ENCODE data around the gene LAMA3.
A peak's percentile ranks its signal among the peaks of the same experiment; 100 is the strongest.

Gene LAMA3

DNA sequence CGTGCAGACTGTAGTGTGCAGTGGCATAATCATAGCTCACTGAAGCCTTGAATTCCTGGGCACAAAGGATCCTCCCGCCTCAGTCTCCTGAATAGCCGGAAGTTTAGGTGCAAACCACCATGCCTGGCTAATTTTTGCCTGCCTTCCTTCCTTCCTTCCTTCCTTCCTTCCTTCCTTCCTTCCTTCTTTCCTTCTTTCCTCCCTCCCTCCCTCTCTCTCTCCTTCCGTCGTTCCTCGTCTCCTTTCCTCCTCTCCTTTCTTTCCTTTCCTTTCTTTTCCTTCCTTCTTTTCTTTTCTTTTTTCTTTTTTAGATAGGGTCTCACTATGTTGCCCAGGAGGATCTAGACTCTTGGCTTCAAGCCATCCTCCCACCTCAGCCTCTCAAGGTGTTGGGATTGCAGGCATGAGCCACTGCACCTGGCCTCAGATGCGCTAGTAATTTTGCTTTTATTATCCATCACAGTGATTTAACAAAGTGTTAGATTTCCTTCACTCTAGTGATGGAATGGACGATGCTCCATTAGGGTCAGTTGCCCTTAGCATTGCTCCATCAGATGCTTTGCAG, 20.0 kb upstream of the LAMA3 start:
- no peak for DNase-seq

DNA sequence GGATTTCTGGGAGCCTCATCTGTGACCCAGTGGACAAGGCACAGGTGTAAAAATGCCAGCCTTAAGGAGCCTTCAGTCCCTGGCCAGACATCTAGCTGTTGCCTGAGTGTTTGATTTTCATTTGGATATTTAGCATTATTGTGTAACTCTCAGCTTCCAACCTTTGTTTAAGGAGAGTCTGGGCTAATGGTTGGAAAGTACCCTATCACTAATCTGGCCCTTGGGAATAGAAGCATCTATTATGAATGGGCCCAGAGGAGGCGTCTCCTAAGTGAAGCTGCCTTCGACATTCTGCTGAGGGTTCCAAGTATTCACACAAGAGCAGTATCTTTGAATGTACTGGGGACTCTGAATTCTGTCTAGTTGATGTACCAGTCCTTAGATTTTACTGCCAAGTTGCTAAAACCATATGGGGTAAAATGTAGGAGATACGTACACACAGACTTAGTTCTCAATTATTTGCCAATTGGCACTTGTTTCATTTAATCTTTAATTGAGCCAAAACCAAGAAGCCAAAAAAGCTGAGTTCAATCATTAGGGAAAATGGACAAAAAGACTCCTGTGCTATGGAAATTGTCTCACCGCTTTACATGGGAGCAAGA, 19.3 kb upstream of the LAMA3 start:
- DNase-seq: no peak

DNA sequence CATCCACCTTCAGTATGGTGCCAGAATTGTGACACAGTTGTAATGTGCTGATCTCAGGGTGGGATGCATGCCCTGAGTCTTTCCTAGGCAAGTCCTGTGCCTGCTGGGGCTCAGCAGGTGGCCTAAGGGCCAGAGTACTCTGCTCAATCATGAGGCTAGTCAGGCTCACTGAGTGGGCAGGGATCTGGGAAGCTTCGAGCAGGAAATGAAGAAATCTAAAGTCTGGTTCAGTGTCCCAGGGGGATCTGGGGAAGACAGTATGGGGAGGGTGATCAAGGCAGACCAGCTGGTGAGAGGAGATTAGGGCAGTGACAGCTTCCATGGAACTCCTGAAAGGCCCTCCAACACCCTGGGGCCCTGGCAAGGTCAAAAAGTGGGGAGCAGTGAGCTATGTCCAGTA, 17.7 kb upstream of the LAMA3 start:
- no peak for DNase-seq

DNA sequence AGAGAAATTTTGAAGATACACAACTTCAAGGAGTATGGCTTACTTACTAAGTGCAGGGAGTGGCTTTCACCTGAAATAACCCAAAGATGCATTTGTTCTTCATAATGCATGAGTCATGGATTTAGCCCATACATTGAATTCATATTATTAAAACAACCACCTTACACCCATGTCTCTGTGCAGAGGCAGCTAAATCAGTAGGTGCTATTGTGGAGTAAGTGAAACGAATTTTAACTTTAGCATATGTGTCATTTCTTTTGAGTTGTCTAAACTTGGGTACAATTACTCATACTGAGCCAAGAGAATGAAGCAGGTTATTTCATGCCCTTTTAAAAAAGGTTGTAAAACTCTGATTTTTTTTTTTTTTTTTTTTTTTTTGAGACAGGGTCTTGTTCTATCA, 15.5 kb upstream of the LAMA3 start:
- DNase-seq: no peak

DNA sequence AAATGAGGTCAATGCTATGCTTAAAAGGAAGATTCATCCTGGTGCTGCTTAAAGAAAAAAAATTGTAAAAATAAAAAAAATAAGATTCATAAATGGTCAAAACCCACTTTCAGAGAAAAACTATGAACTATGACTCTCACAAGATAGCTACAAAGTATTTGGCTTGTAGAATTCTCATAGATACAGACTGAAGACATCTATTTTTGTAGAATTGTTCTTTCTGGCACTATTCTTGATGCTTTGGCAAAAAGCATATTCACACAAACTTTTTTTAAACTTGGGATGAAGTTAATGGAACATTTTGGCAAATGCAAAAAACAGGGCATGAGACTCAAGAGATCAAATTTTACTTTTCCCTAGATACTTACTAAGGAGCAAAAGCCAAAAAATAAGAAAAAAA, 14.0 kb upstream of the LAMA3 start:
- DNase-seq: no peak

DNA sequence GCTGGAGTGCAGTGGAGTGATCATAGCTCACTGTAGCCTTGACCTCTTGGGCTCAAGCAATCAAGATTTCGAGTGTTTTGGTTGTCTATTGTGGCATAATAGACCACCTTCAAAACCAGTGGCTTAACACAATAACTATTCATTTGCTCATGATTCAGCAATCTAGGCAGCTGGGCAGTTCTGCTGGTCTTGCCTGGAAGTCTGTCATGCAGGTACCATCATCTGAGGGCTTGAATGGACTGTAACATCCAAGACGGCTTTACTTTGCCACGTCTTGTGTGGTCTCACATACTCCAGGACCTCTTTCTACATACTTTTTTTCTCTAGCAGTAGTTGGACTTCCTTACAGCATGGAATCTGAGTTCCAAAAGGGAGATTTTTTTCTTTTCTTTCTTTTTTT, 13.4 kb upstream of the LAMA3 start:
- no peak for DNase-seq

DNA sequence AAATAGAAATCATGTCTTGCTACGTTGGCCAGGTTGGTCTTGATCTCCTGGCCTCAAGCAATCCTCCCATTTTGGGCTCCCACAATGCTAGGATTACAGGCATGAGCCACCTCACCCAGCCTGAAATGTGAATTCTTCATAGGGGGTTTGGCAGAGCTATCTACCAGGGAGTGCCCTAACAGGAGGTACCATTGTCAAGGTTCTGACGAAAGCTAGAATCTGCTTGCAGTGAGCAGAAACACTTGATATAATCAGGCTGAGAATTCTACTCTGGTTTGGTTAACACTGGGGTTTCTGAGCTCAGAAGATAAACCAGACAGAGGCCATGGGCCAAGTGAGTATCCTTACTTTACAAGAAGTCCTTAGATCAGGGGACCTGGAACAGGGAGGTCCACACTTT, 7.2 kb upstream of the LAMA3 start:
- no peak for DNase-seq

DNA sequence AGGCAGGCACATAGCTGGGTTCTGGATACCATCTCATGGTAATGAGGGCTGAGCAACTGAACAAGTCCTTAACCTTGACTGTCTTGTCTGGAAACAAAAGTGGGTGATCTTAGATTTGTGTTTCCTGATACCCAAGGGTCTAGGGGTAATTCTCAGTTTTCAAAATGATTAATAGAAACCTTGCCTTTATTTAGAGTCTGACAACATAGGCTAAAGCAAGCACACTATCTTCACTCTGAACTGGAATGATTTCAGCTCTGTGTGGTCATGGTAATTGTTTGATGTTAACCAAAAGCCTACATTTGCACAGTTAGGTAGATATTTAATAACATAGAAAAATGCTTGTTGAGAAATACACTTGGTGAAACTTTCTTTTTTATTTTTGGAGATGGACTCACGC, 6.8 kb upstream of the LAMA3 start:
- no peak for DNase-seq

DNA sequence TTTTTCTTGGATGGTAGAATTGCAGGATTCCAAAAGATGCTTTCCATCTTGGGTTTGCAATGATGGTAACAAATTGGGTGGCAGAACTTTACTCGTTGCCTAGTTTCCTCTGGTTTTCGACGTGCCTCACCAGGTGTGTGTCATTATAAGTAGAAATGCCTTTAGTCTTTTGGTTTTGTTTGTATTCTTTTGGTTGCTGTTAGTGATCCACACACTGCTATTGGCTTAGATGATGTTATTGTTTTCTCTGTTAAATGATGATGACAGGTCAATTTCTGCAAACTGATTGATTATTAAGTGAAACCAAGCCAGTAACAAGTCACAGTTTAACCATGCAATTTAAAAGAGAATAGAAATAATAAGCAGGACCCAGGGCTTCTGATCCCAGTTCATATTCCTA, 6.1 kb upstream of the LAMA3 start:
- DNase-seq: no peak

DNA sequence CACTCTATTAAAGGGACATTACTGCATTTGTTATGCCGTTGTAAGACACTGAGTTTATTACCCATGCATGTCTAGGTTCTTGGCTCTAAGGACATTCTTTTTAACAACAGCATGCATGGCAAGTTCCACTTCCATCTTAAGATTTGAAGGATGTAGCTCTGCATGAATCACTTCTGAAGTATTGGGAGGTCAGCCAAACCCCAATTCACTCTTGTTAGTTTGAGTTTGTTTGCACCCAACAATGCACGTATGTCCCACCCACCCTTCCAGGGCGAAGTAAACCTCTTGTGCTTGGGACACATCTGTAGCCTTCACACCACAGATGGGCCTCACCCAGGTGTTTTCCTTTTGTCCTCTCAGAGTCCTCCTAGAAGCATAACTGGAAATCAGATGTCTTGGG, 5.6 kb upstream of the LAMA3 start:
- no peak for DNase-seq

DNA sequence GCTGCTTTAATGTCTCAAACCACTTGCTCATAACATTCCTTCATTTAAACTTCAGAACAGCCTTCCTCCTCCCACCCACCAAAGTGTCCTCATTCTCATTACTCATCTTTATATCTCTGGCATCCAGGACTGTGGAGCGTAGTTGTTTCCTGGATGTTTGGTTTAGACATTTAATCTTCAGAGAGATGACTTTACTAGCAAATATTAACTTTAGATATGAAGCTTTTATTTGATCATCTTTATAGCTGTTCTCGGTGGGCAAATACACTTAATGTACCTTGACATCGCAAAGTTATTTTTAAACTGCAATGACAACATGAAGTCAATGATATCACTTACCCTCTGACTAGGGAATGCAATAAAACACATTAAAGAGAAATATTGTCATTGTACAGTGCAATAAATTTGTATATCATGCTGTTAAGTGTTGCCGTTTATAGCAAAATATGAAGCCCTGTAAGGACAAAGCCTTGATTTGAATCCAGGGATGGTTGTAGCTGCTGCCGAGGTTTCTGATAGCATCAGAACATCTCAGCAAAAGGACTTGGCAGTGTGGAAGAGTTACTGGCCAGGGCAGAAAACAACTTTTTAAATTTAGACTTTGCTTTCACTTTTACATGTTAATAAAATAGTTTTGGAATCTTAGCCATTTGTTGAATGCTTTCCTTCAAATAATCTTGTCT, 4.6 kb upstream of the LAMA3 start:
- DNase-seq: peak; percentile 12

DNA sequence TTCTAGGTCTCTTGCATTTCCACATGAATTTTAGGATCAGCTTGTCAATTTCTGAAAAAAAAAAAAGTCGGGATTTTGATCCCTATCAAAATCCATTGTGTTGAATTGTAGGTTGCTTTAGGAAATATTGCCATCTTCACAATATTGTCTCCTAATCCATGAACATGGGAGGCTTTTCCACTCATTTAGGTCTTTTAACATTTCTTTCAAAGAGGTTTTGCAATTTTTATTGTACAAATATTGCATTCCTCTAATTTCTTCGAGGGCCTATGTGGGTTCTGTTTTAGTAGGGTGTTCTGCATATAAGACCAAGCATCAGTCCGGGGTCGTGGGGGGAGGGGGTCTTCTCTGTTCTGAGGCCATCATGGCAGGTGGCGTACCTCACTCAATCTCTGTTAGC, 725 bp upstream of the LAMA3 start:
- DNase-seq: no peak

DNA sequence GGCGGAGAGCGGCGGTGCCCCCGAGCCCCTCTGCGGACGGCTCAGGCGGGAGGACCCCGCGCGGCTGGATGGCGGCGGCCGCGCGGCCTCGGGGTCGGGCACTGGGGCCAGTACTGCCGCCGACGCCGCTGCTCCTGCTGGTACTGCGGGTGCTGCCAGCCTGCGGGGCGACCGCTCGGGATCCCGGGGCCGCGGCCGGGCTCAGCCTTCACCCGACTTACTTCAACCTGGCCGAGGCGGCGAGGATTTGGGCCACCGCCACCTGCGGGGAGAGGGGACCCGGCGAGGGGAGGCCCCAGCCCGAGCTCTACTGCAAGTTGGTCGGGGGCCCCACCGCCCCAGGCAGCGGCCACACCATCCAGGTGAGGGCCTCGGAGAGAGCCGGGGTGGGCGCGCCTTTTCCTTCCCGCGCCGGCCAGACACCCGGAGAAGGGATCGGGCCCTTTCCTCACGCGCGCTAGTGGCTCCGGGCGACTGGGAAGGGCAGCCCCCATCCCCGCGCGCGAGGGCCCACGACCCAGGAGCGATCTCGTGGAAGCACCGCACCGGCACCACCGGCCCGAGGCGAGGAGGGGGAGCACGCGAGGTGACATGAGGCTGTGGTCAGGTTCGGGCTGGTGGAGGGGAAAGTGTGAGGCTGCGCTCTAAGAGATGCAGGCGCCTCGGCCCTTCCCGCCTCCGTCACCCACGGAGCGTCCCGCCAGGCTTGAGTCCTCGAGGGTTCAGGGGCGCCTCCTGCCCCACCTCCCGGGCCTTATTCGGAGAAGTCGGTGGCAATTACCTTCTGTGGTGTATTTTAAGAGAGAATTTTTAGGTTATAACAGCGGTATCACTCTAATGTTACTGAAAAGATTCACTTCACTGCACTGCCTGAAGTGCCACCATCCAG, 607 bp downstream of the LAMA3 start:
- DNase-seq: no peak

DNA sequence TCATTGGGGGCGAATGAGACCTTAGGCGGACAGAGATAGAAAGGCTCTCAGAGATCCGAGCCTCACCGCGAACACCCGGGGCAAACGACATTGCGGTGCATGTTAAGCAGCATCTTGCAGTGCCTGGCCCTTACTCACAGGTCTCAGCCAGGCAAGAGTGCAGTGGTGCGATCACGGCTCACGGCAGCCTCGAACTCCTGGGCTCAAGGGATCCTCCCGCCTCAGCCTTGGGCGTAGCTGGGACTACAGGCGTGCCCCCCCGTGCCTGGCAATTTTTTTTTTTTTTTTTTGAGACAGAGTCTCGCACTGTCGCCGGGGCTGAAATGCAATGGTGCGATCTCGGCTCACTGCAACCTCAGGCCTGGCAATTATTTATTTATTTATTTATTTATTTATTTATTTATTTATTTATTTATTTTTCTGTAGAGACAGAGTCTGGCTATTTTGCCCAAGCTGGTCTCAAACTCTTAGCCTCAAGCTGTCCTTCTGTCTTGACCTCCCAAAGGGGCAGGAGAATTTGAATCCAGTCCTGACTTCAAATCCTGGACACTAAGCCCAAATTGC, 1.3 kb downstream of the LAMA3 start:
- no peak for DNase-seq

DNA sequence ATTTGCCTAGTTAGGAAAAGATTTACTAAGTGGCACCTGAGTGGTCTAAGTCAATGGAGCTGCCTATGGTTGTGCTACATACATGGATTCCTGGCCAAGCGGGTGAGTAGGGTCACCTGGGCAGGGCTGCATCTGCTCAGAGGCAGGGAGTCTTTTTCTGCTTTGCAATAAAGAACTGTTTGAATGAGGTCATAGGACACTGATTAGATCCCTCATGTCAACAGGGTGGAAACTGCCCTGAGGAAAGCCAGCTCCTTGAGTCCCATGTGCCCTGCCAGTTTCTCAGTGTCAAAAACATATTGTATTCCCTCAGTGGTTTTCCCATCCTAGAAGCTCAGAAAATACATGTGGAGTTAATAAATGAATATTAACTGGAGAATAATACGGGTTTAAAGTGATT, 4.6 kb downstream of the LAMA3 start:
- no peak for DNase-seq

DNA sequence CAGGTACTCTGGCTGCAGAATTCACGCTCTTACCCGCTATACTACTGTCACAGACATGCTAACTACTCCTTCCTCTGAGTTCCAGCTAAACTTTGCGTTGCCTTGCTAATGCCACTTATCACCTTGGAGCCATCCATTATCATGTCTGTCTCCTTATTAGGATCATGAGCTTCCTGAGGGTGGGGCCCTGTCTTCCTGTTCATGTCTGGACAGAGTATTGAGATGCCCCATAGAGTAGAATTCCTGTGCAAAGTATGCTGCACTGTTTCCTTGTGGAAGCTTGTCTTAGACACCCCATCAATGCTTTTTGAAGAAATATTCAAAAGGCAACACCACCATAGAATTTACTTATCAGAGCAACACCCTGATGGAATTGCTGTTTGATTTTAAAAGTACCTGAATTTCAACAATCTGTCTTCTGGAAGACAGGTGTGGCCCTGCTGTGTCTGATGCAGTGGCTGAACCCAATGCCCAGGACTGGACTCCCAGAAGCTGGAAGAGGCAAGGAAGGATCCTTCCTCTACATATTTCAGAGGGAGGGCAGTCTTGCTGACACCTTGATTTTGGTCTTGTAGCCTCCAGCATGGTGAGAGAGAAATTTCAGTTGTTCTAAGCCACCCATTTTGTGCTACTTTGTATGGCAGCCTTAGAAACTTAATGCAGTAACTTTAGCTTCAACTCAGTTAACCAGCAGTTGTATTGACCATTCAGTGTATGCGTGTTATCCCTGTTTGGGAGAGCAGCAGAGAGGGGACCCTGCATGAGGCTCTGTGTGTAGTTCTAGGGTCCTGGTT, 5.6 kb downstream of the LAMA3 start:
- DNase-seq: no peak

DNA sequence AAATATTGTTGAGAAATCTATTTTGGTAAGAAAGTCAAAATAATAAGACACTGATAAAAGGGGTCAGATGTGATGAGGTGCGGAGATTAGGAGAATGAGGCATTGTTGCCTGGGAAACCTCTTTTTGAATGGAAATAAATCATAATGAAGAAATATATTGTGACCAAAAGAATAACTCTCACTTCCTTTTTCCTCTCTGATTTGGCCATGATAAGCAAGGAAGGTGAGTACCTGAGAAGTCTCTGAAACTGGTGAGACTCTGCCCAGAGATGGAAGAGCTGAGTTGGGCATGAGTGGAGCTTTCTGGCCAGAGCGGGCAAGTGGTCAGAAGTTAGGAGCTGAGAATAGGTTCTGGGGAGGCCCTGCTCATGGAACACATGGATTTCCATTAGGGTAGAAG, 11.8 kb downstream of the LAMA3 start:
- no peak for DNase-seq

DNA sequence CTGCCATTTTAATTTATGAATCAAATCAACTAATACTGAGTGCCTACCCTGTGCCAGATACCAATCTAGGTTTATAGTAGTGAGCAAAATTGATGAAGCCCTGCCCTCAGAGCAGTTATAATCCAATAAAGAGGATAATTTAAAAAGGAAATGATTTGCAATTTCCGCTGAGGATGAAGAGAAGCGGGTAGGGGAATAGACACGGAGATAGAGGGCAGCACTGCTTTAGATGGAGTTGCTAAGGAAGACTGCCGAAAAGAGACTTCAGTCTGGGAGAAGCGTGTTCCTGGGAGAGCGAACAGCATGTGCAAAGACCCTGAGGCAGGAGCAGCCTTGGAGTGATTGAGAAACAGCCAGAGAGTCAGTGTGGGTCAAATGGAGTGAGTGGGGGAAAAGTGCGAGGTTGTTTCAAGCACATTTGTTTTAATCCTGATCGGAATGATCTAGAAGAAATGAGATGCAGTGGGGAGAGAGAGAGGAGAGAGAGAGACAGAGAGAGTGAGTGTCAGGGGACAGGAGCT, 12.4 kb downstream of the LAMA3 start:
- no peak for DNase-seq

DNA sequence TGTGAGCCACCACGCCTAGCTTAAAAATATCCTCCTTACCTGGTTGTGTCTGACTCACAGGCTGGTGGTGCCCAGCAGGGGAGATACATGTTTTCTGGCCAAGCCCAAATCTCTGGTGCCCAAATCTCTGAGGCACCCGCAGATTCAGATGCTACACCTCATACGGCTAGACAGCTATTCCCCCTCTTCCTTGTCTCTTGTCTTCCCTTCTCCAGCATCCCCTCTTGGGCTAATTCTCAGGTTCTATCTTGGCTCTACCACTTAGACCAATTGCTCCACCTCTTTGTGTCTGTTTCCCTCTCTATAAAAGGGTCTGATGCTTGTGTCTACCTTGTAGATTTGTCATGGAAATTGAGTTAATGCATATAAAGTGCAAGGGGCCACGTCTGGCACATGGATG, 13.4 kb downstream of the LAMA3 start:
- DNase-seq: no peak

DNA sequence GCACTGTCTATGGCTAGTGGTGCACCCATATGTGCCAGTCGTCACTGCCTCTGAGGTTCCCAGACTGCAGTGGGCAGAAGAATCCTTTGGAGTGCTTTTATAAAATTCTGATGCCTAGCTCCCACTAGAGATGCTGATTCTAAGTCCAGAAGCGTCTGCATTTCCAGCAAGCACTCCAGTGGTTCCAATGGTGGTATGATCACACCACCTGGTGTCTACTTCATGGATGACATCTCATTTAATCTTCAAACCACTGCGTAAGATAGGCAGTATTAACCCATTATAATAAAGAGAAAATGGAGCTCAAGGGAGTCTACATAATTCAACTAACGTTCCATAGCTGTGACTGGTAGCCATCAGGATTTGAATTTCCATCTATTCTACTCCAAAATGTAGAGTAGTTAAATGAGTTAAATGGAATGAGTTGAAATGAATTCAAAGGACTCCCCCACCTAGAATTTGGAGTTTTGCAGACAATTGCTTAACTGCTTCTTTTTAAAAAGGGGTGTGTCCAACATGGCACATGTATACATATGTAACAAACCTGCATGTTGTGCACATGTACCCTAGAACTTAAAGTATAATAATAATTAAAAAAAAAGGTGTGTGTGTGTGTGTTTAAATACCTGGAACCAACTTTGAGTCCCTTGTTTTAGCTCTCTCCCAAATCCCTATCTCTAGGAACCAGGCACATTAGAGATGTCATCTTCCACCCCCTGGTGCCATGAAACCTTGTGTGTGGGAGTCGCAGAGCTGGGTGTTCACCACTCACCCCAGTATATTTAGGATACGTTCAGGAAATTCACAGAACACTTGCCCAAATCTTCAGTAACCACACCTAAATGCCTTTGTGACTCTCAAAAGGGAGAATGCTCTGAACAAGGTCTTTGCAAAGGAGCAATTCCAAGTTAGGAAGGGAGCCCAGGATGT, 14.1 kb downstream of the LAMA3 start:
- DNase-seq: peak; percentile 42

DNA sequence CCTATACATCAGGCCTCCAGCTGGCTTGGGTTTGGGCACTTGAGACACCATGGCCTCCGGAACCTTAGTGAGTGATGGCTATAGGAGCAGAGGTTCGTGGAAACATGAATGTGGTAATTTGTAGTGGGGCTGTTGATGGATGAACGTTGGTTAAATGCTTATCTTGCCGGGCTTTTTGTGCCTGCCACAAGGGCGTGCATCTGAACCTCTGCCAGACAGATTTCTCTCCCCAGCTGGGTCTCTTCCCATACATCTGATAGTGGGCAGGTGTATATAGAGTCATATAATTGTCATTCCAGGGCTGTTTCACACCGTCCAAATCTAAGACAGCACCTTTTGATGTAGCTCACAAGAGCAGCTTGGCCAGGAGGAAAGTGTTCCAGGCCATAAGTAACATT, 14.7 kb downstream of the LAMA3 start:
- no peak for DNase-seq

Measured in amniotic stem cell (primary cell).